MCF 10A (cell line): ENCODE results near the gene SHH. TPM values are rescaled to one million over a fixed set of nuclear protein-coding genes. Genes with fewer than 3 reads are reported as not detected.

Experiments used
- BruUV-seq: library from RNA; stranded (reverse); fragments of 400-500 nt; replicated peaks from 2 replicates; lab custom pipeline; 2021; lab: Mats Ljungman, UMichigan
- CTCF ChIA-PET: fragments of 300-600 bp; sonication (Branson Sonifier 250); formaldehyde crosslinking; extraction: SDS; loops from one replicate; lab custom pipeline; 2021; ENCODE audit warnings: antibody characterized with exemption, inconsistent platforms; lab: Yijun Ruan, JAX
- POLR2A ChIA-PET: fragments of 300-600, 350-650 bp; sonication (Branson Sonifier 250); formaldehyde crosslinking; extraction: SDS; loops from one replicate; lab custom pipeline; 2020; ENCODE audit warnings: antibody characterized with exemption, inconsistent platforms; lab: Yijun Ruan, JAX
- DNase-seq: peaks from one replicate; pipeline ENCODE4 v3.0.0-alpha.2; 2018; ENCODE audit not compliant: unreplicated experiment
- H3K27ac Mint-ChIP-seq: one replicate; pipeline ENCODE4 v1.8.0; 2022; ENCODE audit warnings: mild to moderate bottlenecking, low read depth, mixed read lengths; ENCODE audit not compliant: unreplicated experiment
- H3K27me3 Mint-ChIP-seq: one replicate; pipeline ENCODE4 v1.8.0; 2022; ENCODE audit warnings: mixed read lengths; ENCODE audit not compliant: insufficient read depth, unreplicated experiment
- H3K36me3 Mint-ChIP-seq: one replicate; pipeline ENCODE4 v1.8.0; 2022; ENCODE audit warnings: mild to moderate bottlenecking, moderate library complexity, mixed read lengths; ENCODE audit not compliant: insufficient read depth, unreplicated experiment
- H3K4me1 Mint-ChIP-seq: one replicate; pipeline ENCODE4 v1.8.0; 2022; ENCODE audit warnings: mixed read lengths; ENCODE audit not compliant: insufficient read depth, unreplicated experiment
- H3K4me3 Mint-ChIP-seq: one replicate; pipeline ENCODE4 v1.8.0; 2022; ENCODE audit warnings: mild to moderate bottlenecking, moderate library complexity, mixed read lengths; ENCODE audit not compliant: unreplicated experiment
- H3K9me3 Mint-ChIP-seq: one replicate; pipeline ENCODE4 v1.8.0; 2022; ENCODE audit warnings: mixed read lengths; ENCODE audit not compliant: unreplicated experiment
- CTCF ChIP-seq: fragments of 200-600 bp; IDR thresholded peaks from one replicate; pipeline ENCODE4 v1.8.0; 2022; ENCODE audit warnings: antibody characterized with exemption, mild to moderate bottlenecking; ENCODE audit not compliant: unreplicated experiment
- intact Hi-C: fragments of 100-400 bp; cut with micrococcal nuclease; formaldehyde crosslinking; loops from 2 replicates; pipeline ENCODE4 v1.14.1; 2022
- total RNA-seq: library from RNA; stranded (reverse); gene quantifications from 2 replicates; pipeline ENCODE4 v1.2.3, GENCODE V29; 2022

SHH gene
- total RNA-seq, 1 experiment from 2014 or later: not detected

GRCh38 chr7:155756322-155756721, 55.9 kb downstream of the SHH start:
- TF ChIP-seq CTCF: no peak
- Mint-ChIP-seq H3K27me3 (no peaks in the 10 kb centered on the region), H3K36me3 (peaks cover 35% of the 10 kb centered on the region), H3K4me1 (peaks cover 17% of the 10 kb centered on the region), H3K4me3 (no peak overlapping the region), H3K9me3 (no peaks in the 10 kb centered on the region), H3K27ac (no peak overlapping the region)
- intact Hi-C loops: no loop called here
- DNase-seq: no peak
- BruUV-seq: no TSS peak
- CTCF ChIA-PET: interaction anchor here (0.8 to 1.0 kb wide), 2 partner anchors 12 to 35 kb away, joined by 3 to 4 read pairs; no protein-coding TSS in a partner anchor
- POLR2A ChIA-PET: interaction anchor here (0.6 kb wide), 1 partner anchor 36 kb away, joined by 3 read pairs; no protein-coding TSS in a partner anchor

DNA sequence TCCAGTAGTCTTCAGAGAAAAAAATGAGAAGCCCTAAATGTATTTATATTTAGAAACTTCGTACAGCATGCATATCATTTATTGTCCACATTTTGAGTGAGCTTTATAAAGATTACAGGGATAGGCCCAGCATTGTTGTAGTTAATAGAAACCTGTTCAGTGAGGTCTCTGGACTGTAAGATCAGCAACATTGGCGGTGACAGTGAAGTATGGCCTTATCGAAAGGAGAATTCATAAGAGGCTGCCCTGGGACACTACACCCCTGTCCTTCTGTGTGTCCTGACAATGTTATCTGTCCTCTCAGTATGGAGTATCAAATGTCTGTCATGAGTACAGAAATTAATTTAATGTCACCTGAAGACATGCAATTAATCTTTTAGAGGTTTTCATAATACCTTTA, 57.2 kb downstream of the SHH start:
- ChIA-PET POLR2A (no interaction called here), CTCF (interaction anchor here (0.7 to 1.3 kb wide), 4 partner anchors 11 to 157 kb away, joined by 3 to 5 read pairs (median 4); no protein-coding TSS in a partner anchor)
- Mint-ChIP-seq H3K9me3 (no peaks in the 10 kb centered on the region), H3K27me3 (no peaks in the 10 kb centered on the region), H3K4me3 (no peak overlapping the region), H3K27ac (no peak overlapping the region), H3K36me3 (peaks cover 24% of the 10 kb centered on the region), H3K4me1 (peaks cover 17% of the 10 kb centered on the region)
- DNase-seq: no peak
- intact Hi-C loops: no loop called here
- no TSS peak for BruUV-seq
- TF ChIP-seq CTCF: no peak

DNA sequence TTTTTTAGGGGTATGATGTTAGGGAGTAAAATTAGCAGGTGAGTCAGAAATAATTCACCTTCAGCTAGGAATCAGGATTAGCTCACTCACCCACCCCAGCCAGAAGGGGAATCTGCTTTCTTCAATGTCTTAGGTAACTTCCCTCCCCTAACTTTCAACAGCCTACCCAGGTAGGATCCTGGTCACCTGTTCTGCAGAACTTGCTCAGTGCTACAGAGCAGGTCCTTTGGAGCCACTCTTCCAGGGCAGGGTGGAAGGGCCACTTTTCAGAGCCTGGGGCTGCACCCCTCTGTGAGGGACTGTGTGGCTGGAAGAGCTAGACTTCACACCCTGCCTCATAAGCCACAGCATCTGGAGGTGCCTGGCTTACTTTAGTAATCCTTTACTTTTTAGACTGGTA, 58.1 kb downstream of the SHH start:
- no peak for TF ChIP-seq CTCF
- CTCF ChIA-PET: interaction anchor here (0.5 to 1.3 kb wide), 5 partner anchors 12 to 909 kb away, joined by 3 to 5 read pairs (median 4); no protein-coding TSS in a partner anchor
- Mint-ChIP-seq H3K27me3 (no peaks in the 10 kb centered on the region), H3K4me1 (peaks cover 23% of the 10 kb centered on the region), H3K4me3 (no peak overlapping the region), H3K36me3 (peaks cover 16% of the 10 kb centered on the region), H3K9me3 (no peaks in the 10 kb centered on the region), H3K27ac (no peak overlapping the region)
- POLR2A ChIA-PET: interaction anchor here (1.2 kb wide), 1 partner anchor 17 kb away, joined by 3 read pairs; no protein-coding TSS in a partner anchor
- intact Hi-C loops: no loop called here
- DNase-seq: no peak
- no TSS peak for BruUV-seq

DNA sequence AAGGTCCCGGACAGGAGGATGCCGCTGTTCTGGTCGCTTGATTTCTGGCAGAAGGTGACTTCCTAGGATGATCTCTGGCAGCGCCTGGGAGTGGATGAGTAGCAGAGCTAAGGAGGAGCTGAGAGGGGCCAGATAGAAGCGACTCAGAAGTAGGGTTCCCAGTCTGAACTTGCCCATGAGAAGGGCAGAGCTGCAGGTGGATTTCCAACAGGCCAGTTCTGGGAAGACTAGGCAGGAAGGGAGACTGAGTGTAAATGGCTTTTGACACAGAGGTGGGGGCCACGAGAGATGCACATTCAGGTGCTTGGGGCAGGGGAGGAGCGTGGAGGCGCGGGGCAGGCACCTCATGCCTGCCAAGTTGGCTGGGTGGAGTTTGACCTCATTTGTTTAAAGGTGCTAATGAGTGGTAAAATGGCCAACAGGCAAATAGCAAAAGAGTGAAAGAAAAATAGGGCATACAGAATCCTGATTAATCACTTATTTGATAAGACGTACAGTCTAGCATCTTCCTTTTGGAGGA, 58.8 kb downstream of the SHH start:
- peaks cover 23% of the 10 kb centered on the region for H3K4me1 Mint-ChIP-seq
- ChIA-PET POLR2A (interaction anchor here (1.2 kb wide), 1 partner anchor 17 kb away, joined by 3 read pairs; no protein-coding TSS in a partner anchor), CTCF (interaction anchor here (1.0 to 2.0 kb wide), 2 partner anchors 13 to 15 kb away, joined by 3 to 4 read pairs; no protein-coding TSS in a partner anchor)
- BruUV-seq: no TSS peak
- peaks cover 10% of the 10 kb centered on the region for H3K36me3 Mint-ChIP-seq
- TF ChIP-seq CTCF: no peak
- H3K9me3 Mint-ChIP-seq: no peaks in the 10 kb centered on the region
- intact Hi-C loops: no loop called here
- no peak for DNase-seq
- no peak overlapping the region for H3K4me3 Mint-ChIP-seq
- H3K27ac Mint-ChIP-seq: no peak overlapping the region
- no peaks in the 10 kb centered on the region for H3K27me3 Mint-ChIP-seq
